Measurements from ENCODE around the gene ANKRD55.

GRCh38 chr5:56147659-56148230 is 85.4 kb downstream of the ANKRD55 start:
- TF ChIP-seq CTCF (conservative IDR thresholded peaks at IDR 0.05 in 1 of 2, IDR thresholded peaks at IDR 0.05 in 1 of 2; ENCODE audit: low read depth in 1 of 2, low read length in 2 of 2) (no peak), EZH2 (IDR thresholded peaks at IDR 0.05; ENCODE audit: low read length, missing control alignments) (no peak)

All from fibroblast of lung (primary cell).